Measurements from ENCODE around the gene EEF2KMT. TPM values are rescaled to one million over a fixed set of nuclear protein-coding genes. Genes with fewer than 3 reads are reported as not detected.

The EEF2KMT gene
- total RNA-seq, 4 donors from 2014 or later, result 1.0 to 13.2 (median 8.5) TPM

DNA sequence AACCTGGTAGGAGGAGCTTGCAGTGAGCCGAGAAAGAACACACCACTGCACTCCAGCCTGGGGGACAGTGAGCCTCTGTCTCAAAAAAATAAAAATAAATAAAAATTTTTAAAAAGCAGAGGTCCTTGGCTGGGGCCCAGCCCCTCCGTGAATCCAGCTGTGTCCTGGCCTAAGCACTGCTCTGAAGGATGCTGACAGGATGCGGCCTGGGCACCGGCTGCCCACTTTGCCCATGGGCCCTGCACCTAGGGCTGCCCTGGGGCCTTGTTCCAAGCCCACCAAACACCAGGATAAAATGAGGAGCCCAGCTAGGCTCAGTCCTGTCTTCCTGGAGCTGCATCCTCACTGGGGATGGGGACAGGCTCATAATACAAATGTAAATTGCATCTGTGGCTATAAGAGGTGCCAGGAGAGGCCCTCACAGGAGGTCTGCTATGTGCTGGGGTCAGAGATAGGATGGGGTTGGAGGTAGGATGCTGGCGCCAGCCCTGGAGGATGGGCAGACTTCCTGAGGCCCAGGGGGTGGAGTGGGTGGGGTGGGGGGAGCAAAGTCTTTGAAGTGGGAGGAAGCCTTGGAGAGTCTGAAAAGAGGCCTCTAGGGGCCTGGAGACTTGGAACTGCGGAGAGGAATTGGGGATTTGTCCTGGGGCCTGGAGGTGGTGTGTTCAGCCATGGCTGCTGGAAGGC is 38.1 kb downstream of the EEF2KMT start:
- no peak for DNase-seq
- Histone ChIP-seq H3K36me3 (no peaks in the 10 kb centered on the region), H3K27ac (no peak overlapping the region), H3K4me1 (no peaks in the 10 kb centered on the region), H3K4me3 (no peak overlapping the region), H3K9me3 (no peaks in the 10 kb centered on the region), H3K27me3 (no peaks in the 10 kb centered on the region)
- intact Hi-C loops (cut with DNase I; ENCODE audit: low total_unique reads), result no loop called here
- TF ChIP-seq POLR2A (IDR thresholded peaks at IDR 0.05) (no peak), CTCF (IDR thresholded peaks at IDR 0.05) (no peak)

GRCh38 chr16:5058476-5058875 is 39.1 kb downstream of the EEF2KMT start:
- no peaks in the 10 kb centered on the region for H3K4me1 ChIP-seq
- no peaks in the 10 kb centered on the region for H3K9me3 ChIP-seq
- DNase-seq, result no peak
- H3K27ac ChIP-seq, result no peak overlapping the region
- intact Hi-C loops (cut with DNase I; ENCODE audit: low total_unique reads), result no loop called here
- no peak for TF ChIP-seq CTCF (IDR thresholded peaks at IDR 0.05)
- no peak for TF ChIP-seq POLR2A (IDR thresholded peaks at IDR 0.05)
- no peaks in the 10 kb centered on the region for H3K36me3 ChIP-seq
- H3K4me3 ChIP-seq, result no peak overlapping the region
- no peaks in the 10 kb centered on the region for H3K27me3 ChIP-seq

DNA sequence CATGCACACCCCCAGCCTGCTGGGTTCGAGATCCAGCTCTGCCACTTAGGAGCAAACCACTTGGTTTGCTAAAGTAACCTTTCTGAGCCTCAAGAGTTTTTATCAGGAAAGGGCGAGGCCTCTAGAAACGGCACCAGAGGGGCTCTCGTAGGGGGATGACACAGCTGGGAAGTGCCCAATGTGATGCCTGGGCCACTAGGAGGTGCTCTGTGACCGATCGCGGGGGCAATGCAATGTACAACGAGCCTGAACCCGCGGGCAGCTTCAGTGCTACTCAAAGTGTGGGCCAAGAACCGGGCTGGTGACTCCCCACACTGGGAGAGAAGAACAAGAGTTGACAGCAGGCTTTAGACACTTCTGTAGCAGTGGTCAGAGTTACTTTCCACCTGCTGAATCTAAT is 41.2 kb downstream of the EEF2KMT start:
- Histone ChIP-seq H3K36me3 (no peaks in the 10 kb centered on the region), H3K27ac (no peak overlapping the region), H3K4me1 (no peaks in the 10 kb centered on the region), H3K27me3 (no peaks in the 10 kb centered on the region), H3K9me3 (no peaks in the 10 kb centered on the region), H3K4me3 (no peak overlapping the region)
- no peak for TF ChIP-seq POLR2A (IDR thresholded peaks at IDR 0.05)
- no peak for TF ChIP-seq CTCF (IDR thresholded peaks at IDR 0.05)
- intact Hi-C loops (cut with DNase I; ENCODE audit: low total_unique reads), result no loop called here
- no peak for DNase-seq

DNA sequence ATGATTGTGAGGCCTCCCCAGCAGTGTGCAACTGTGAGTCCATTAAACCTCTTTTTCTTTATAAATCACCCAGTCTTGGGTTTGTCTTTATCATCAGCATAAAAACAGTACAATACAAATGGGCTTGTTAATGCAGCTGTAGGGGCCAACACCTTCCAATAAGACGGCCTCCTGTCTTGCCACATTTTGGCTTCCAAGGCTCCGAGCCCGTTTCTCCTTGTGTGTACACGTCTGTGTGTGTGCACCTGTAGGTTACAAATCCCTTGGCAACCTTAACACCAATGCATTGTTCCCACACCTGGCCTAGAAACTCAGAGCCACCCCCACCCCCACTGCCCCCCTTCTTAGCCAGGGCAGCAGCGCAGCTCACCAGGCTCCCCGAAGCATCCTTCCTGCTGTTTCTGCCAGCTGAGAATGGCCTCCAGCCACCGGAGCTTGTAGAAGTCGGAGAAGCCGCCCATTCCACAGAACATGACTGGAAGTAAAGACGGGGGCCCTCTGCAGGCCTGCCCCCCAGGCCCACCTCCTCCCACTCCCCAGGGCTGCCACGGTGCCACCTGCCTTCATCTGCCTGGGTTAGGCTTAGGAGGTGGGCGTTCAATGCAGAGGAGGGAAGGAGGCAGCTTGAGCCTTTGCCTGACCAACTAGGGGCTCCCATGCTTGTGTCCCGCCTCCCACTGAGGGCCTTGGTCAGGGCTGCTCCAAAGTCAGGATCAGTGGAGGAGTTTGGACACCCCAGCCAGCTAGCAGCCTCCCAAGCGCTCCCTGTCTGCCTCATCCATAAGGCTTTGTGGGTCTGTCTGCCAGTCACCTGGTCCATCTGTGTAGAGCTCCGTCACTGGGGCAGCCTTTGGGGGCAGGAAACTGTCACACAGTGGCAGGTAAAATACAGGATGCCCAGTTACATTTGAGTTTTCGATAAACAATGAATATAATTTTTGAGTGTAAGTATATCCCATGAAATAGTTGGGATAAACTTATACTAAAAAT is 42.4 kb downstream of the EEF2KMT start:
- TF ChIP-seq CTCF (IDR thresholded peaks at IDR 0.05) (no peak), POLR2A (IDR thresholded peaks at IDR 0.05) (no peak)
- intact Hi-C loops (cut with DNase I; ENCODE audit: low total_unique reads), result no loop called here
- no peak for DNase-seq

GRCh38 chr16:5046914-5047313 is 50.7 kb downstream of the EEF2KMT start:
- Histone ChIP-seq H3K27me3 (no peaks in the 10 kb centered on the region), H3K4me1 (no peaks in the 10 kb centered on the region), H3K4me3 (no peak overlapping the region), H3K36me3 (no peaks in the 10 kb centered on the region), H3K27ac (no peak overlapping the region), H3K9me3 (no peaks in the 10 kb centered on the region)
- intact Hi-C loops (cut with DNase I; ENCODE audit: low total_unique reads), result no loop called here
- TF ChIP-seq CTCF (IDR thresholded peaks at IDR 0.05) (no peak), POLR2A (IDR thresholded peaks at IDR 0.05) (no peak)
- DNase-seq, result no peak

More for the DNA sequence above, 42.4 kb downstream of the EEF2KMT start:
- no peaks in the 10 kb centered on the region for H3K27me3 ChIP-seq
- no peaks in the 10 kb centered on the region for H3K9me3 ChIP-seq
- H3K27ac ChIP-seq, result no peak overlapping the region
- no peaks in the 10 kb centered on the region for H3K36me3 ChIP-seq
- no peak overlapping the region for H3K4me3 ChIP-seq
- no peaks in the 10 kb centered on the region for H3K4me1 ChIP-seq

Data from uterus (tissue), 4 donors.